DMS53 treated with DMSO at 0.1 percent for 48 hours (cell line): ENCODE results near the gene DENND2D.

ENCODE experiments used
- DNase-seq: peaks from one replicate; lab custom pipeline; 2025; ENCODE audit not compliant: unreplicated experiment; lab: John Stamatoyannopoulos, UW

The DENND2D gene

GRCh38 chr1:111139956-111140679, 60.3 kb downstream of the DENND2D start, which contains the start of the genes CEPT1 and DRAM2:
Gene CEPT1, plus strand, starts transcription at chr1:111140223. Its CDS starts 7,492 bp downstream, at chr1:111147715.
Gene DRAM2, minus strand, starts transcription at chr1:111140093. Its CDS starts 8,539 bp downstream, at chr1:111131554.
- peak; percentile 85 for DNase-seq

- peak; percentile 57 for DNase-seq
These were observed 61.0 kb downstream of the DENND2D start for GRCh38 chr1:111139324-111139955.
